HFFc6 (cell line): ENCODE results near the gene PEA15. TPM values are rescaled to one million over a fixed set of nuclear protein-coding genes. Genes with fewer than 3 reads are reported as not detected.

Source experiments
- DNase-seq: peaks from one replicate; pipeline ENCODE4 v3.0.0-alpha.2; 2018
- H3K27ac Mint-ChIP-seq: 2 replicates; pipeline ENCODE4 v1.8.0; 2020; ENCODE audit warnings: mild to moderate bottlenecking, mixed read lengths
- H3K27me3 Mint-ChIP-seq: 2 replicates; pipeline ENCODE4 v1.8.0; 2021; ENCODE audit warnings: mild to moderate bottlenecking, moderate library complexity, mixed read lengths; ENCODE audit not compliant: insufficient read depth
- H3K36me3 Mint-ChIP-seq: 2 replicates; pipeline ENCODE4 v1.8.0; 2021; ENCODE audit warnings: low read depth, mixed read lengths
- H3K4me1 Mint-ChIP-seq: 2 replicates; pipeline ENCODE4 v1.8.0; 2020; ENCODE audit warnings: low read depth, mixed read lengths
- H3K4me3 Mint-ChIP-seq: 2 replicates; pipeline ENCODE4 v1.8.0; 2020; ENCODE audit warnings: mild to moderate bottlenecking, moderate library complexity, mixed read lengths
- H3K9me3 Mint-ChIP-seq: 2 replicates; pipeline ENCODE4 v1.8.0; 2020; ENCODE audit warnings: mild to moderate bottlenecking, mixed read lengths
- CTCF ChIP-seq: fragments of 200-600 bp; sonication (generic); IDR thresholded peaks from 2 replicates; pipeline ENCODE4 v1.5.0; 2021; ENCODE audit warnings: antibody characterized with exemption, mild to moderate bottlenecking
- total RNA-seq, 6 experiments: library from RNA; stranded (reverse); fragmentation: NEBNext Ultra II Directional; extraction: Animal tissue kit (Norgen Biotek cat#: 25700); gene quantifications; 2 replicates in 1 of 6; 3 replicates in 5 of 6; pipeline ENCODE4 v1.2.3, GENCODE V29; 2021

Gene PEA15
- total RNA-seq, 6 experiments from 2014 or later = 448 to 538 (median 470) TPM

- H3K4me3 Mint-ChIP-seq = no peak overlapping the region
- no peak for DNase-seq
- peaks cover 5% of the 10 kb centered on the region for H3K36me3 Mint-ChIP-seq
- H3K27me3 Mint-ChIP-seq = no peaks in the 10 kb centered on the region; the same call in 1 of the 2 replicates
- H3K4me1 Mint-ChIP-seq = peaks cover 4% of the 10 kb centered on the region
- no peak overlapping the region; the same call in 1 of the 2 replicates for H3K27ac Mint-ChIP-seq
- no peak for TF ChIP-seq CTCF
- H3K9me3 Mint-ChIP-seq = no peaks in the 10 kb centered on the region
Measured at GRCh38 chr1:160243767-160244166, 38.6 kb downstream of the PEA15 start.

GRCh38 chr1:160244209-160244608, 39.0 kb downstream of the PEA15 start:
- no peak for TF ChIP-seq CTCF
- no peak for DNase-seq
- Mint-ChIP-seq H3K4me1 (peaks cover 4% of the 10 kb centered on the region), H3K36me3 (peaks cover 4% of the 10 kb centered on the region), H3K27ac (no peak overlapping the region), H3K9me3 (no peaks in the 10 kb centered on the region), H3K4me3 (no peak overlapping the region), H3K27me3 (no peaks in the 10 kb centered on the region; the same call in 1 of the 2 replicates)

- Mint-ChIP-seq H3K4me3 (no peak overlapping the region), H3K36me3 (no peaks in the 10 kb centered on the region; the same call in 1 of the 2 replicates)
Measured at GRCh38 chr1:160245434-160245833, 40.2 kb downstream of the PEA15 start.

GRCh38 chr1:160247053-160247452, 41.9 kb downstream of the PEA15 start:
- no peaks in the 10 kb centered on the region; the same call in 1 of the 2 replicates for H3K27me3 Mint-ChIP-seq
- no peak overlapping the region for H3K4me3 Mint-ChIP-seq
- no peaks in the 10 kb centered on the region; the same call in 1 of the 2 replicates for H3K36me3 Mint-ChIP-seq
- DNase-seq = no peak
- TF ChIP-seq CTCF = no peak
- peaks cover 17% of the 10 kb centered on the region for H3K4me1 Mint-ChIP-seq
- H3K9me3 Mint-ChIP-seq = no peaks in the 10 kb centered on the region
- H3K27ac Mint-ChIP-seq = no peak overlapping the region

More at GRCh38 chr1:160245434-160245833, 40.2 kb downstream of the PEA15 start:
- TF ChIP-seq CTCF = no peak
- DNase-seq = no peak
- Mint-ChIP-seq H3K27ac (no peak overlapping the region; the same call in 1 of the 2 replicates), H3K9me3 (no peaks in the 10 kb centered on the region), H3K27me3 (no peaks in the 10 kb centered on the region; the same call in 1 of the 2 replicates), H3K4me1 (peaks cover 11% of the 10 kb centered on the region)

GRCh38 chr1:160251011-160251410, 45.8 kb downstream of the PEA15 start:
- TF ChIP-seq CTCF = no peak
- H3K4me1 Mint-ChIP-seq = peaks cover 20% of the 10 kb centered on the region
- DNase-seq = no peak
- no peak overlapping the region for H3K27ac Mint-ChIP-seq
- 0 out of 2 replicates have a peak, but pooled peaks cover 4% of the 10 kb centered on the region for H3K36me3 Mint-ChIP-seq
- H3K4me3 Mint-ChIP-seq = no peak overlapping the region
- H3K9me3 Mint-ChIP-seq = no peaks in the 10 kb centered on the region
- H3K27me3 Mint-ChIP-seq = no peaks in the 10 kb centered on the region
